ENCODE measurements around the gene GATA2.

- TF ChIP-seq, protein P1, sequence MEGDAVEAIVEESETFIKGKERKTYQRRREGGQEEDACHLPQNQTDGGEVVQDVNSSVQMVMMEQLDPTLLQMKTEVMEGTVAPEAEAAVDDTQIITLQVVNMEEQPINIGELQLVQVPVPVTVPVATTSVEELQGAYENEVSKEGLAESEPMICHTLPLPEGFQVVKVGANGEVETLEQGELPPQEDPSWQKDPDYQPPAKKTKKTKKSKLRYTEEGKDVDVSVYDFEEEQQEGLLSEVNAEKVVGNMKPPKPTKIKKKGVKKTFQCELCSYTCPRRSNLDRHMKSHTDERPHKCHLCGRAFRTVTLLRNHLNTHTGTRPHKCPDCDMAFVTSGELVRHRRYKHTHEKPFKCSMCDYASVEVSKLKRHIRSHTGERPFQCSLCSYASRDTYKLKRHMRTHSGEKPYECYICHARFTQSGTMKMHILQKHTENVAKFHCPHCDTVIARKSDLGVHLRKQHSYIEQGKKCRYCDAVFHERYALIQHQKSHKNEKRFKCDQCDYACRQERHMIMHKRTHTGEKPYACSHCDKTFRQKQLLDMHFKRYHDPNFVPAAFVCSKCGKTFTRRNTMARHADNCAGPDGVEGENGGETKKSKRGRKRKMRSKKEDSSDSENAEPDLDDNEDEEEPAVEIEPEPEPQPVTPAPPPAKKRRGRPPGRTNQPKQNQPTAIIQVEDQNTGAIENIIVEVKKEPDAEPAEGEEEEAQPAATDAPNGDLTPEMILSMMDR (IDR thresholded peaks at IDR 0.05): no peak
- TF ChIP-seq EZH2 (IDR thresholded peaks at IDR 0.05; ENCODE audit: borderline replicate concordance, insufficient read depth, low read depth, low read length, poor library complexity, severe bottlenecking): no peak
Measured at GRCh38 chr3:128442070-128442469, 50.9 kb downstream of the GATA2 start.

Data from B cell (primary cell).